C4-2B (cell line): ENCODE measurements around the gene ARHGAP42.

Experiments used
- CTCF ChIP-seq: fragments of 450-650 bp; conservative IDR thresholded peaks from 2 replicates; pipeline ENCODE4 v1.5.1; 2017; ENCODE audit warnings: mild to moderate bottlenecking
- ZFX ChIP-seq: fragments of 450-650 bp; IDR thresholded peaks from 2 replicates; pipeline ENCODE4 v1.6.1; 2017

- no peak for TF ChIP-seq CTCF
- no peak for TF ChIP-seq ZFX
Observed at GRCh38 chr11:100735949-100736675, 49.0 kb downstream of the ARHGAP42 start.
